ENCODE measurements around the gene NT5M.
A peak's percentile ranks its signal among the peaks of the same experiment; 100 is the strongest.
"Not testable (repeated sequence)": the region's sequence is repeated elsewhere in the genome, so short reads cannot be mapped to it uniquely, and the experiment has no call there.

The NT5M gene

DNA sequence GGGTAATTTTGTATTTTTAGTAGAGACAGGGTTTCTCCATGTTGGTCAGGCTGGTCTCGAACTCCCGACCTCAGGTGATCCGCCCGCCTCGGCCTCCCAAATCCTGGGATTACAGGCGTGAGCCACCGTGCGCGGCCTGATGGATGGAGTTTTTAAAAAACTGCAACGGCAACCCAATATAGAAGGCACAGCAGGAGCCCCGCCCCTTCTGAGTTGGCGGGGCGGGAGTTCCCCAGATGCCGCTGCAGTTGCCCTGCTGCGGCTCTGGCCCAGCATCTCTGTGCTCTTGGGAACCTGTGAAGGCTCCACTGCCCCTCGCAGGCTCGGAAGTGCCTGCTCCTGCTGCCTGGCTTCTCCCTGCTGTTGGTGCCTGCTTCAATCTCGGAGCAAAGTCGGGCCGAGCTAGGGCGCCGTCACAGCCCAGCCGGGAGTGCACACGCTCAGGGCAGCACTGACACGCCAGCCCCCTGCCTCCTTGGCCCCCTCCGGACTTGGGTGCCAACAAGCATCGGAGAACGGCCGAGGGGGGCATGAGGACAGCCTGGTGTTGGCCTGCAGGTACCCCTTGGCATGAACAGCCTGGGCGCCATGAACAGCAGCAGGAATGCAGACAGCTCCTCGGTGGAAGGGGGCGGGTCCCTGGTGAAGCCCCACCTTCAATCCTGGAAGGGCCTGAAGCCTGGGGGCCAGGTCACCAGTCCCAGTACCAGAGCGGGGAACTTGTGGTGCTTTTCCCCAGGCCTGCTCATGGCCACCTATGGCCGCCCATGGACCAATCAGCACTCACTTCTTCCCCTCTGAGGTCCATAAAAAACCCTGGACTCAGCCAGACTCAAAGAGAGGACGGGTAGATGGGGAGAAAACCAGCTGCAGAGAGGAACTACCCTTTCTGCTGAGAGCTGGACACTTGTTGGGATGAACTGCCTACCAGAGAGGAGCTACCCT lies 2.3 kb upstream of the NT5M start:
- FAIRE-seq: peak; percentile 87
- no peak for DNase-seq (ENCODE audit: insufficient read length, low spot score)

DNA sequence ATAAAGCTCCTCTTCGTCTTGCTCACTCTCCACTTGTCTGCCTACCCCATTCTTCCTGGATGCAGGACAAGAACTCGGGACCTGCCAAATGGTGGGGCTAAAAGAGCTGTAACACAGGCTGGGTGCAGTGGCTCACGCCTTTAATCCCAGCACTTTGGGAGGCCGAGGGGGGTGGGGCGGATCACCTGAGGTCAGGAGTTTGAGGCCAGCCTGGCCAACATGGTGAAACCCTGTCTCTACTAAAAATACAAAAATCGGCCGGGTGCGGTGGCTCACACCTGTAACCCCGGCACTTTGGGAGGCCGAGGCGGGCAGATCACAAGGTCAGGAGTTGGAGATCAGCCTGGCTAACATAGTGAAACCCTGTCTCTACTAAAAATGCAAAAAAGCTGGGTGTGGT lies 1.5 kb upstream of the NT5M start:
- not testable (repeated sequence) for FAIRE-seq; DNase-seq (ENCODE audit: insufficient read length, low spot score)

DNA sequence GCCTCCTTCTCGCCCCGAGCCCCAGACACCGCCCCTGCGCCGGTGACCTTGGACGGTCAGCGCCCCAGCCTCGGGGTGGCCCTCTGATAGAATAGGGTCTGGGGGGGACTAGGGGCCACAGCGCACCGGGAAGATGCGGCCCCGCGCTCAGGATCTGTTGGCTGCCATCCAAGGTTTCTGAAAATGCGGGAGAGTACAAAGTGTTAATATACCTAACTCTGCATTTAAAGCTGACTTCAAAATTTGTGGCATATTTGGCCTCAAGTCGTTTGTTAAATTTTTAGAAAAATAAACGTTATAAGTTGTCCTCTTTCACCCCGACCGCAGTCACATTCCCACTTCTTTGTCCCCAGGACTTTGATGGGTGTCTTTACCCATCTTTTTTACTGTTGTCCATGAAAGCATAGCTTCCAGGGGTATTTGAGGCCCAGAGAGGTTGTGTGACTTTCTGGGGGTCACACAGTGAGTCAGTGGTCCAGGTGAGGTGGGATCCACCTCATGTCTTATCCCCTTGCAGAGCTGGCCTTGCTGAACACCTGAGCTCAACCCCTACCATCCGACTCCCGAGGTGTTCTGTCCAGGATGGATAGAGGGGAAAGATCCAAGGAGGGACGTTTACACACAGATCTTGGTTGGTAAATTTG lies 796 bp downstream of the NT5M start:
- peak; percentile 64 for FAIRE-seq
- no peak for DNase-seq (ENCODE audit: insufficient read length, low spot score)

DNA sequence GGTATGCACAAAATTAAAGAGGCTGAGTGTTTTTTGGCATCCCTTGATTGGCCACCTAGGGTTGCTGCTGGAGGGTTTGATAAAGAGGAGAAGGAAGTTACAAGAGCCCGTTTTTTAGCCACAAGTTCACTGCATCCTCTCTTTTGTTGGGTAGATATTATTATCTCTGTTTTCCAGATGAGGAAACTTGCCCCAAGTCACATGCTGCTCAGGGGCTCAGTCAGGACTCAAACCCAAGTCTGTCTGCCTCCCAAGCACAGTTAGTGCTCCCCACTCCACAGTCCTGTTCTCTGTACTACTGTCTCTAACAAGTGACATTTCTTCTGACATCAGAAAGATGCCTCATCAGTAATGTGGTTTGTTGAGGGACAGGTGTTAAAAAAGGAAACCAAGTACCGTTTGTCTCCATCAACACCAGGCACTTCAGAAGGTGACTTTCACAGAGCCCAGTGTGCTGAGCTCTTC lies 1.4 kb downstream of the NT5M start:
- DNase-seq (ENCODE audit: insufficient read length, low spot score): no peak
- peak; percentile 78 for FAIRE-seq

DNA sequence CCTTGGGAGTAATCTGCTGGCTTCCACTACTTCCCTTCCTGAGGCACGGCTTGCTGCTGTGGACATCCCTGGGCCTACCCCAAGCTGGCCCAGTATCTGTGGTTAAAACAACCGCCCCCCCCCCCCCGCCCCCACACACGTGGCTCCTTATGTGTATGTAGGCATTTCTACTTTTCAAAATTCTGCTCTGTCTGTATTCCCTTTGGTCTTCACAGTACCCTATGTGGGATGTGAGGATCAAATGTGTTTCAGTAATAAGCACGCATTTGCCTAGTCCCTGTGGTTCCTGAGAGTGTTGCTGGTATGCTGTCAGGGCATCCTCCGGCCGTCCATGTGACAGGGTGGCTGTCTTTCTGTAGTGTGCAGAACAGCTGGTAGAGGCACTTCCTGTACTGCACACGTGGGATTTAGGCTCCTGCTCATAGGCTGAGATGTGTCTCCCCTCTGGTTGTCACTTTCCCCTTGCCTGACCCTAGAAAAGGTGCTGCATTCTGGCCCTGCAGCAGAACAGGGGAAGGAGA lies 2.2 kb downstream of the NT5M start:
- DNase-seq (ENCODE audit: insufficient read length, low spot score): peak; percentile 85
- peak; percentile 94 for FAIRE-seq

DNA sequence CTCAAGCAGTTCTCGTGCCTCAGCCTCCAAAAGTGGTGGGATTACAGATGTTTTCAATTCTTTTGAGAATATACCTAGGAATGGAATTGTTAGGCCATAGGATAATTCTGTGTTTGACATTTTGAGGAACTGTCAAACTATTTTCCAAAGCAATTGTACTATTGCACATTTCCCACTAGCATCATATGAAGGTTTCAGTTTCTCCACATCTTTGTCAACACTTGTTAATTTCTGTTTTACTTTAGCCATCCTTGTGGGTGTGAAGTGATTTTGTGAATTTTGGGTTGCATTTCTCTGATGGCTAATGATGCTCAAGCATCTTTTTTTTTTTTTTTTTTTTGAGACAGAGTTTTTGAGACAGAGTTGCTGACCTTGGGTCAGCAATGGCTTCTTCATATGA lies 6.2 kb downstream of the NT5M start:
- DNase-seq (ENCODE audit: insufficient read length, low spot score): no peak
- FAIRE-seq: no peak

DNA sequence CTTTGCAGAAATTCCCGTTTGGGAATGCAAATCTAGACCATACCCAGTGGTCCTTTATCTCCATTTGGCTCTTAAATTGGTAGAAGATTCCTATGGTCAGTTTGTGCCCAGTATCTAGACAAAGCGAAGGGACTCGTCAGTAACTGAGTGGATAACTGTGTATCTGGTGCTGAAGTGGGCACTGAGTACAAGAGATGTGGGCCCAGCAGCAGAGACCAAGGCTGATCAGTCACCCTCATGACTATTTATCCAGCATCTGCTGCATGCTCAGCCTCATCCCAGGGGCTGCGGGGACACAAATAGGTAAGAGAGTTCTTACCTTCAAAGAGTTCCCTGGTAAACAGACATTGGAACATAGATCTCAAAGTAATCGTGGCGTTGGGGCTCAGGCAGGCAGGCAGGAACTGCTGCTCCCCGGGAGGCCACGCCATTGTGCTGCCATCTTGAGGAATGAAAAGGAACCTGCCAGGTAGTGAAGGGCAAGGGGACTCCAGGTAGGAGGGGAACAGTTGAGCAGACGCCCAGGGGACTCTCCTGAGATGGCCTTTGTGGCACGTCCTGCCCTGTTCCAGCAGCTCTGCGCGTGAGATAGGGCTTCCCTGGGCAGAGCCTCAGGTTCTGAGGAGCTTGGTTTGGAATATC lies 10.3 kb downstream of the NT5M start:
- DNase-seq (ENCODE audit: insufficient read length, low spot score) (peak; percentile 68), FAIRE-seq (peak; percentile 28)

DNA sequence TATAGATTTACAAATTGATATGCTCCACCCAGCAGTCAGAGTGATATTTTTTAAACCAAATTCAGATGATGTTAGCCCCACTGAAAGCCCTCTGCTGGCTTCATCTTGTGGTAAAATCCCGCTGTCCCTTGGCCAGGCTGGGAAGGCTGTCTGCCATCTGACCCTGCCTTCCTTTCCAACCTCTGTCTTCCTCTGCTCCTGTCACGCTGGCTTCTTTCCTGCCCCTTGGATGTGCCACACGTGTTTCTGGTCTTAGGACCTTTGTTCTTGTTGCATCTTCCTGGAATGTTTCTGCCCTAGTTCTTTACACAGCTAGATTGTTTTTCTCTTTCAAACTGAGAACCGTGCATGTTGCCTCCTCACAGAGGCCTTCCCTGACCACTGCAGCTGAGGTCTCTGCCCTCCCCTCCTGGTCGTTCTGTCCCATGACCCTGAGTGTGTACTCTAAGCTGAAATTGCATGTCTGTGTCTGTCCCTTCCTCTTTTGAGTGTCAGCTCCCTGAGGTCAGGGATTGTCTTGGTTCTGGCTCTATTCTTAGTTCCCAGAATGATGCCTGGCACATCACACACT lies 11.4 kb downstream of the NT5M start:
- no peak for DNase-seq (ENCODE audit: insufficient read length, low spot score)
- FAIRE-seq: no peak

DNA sequence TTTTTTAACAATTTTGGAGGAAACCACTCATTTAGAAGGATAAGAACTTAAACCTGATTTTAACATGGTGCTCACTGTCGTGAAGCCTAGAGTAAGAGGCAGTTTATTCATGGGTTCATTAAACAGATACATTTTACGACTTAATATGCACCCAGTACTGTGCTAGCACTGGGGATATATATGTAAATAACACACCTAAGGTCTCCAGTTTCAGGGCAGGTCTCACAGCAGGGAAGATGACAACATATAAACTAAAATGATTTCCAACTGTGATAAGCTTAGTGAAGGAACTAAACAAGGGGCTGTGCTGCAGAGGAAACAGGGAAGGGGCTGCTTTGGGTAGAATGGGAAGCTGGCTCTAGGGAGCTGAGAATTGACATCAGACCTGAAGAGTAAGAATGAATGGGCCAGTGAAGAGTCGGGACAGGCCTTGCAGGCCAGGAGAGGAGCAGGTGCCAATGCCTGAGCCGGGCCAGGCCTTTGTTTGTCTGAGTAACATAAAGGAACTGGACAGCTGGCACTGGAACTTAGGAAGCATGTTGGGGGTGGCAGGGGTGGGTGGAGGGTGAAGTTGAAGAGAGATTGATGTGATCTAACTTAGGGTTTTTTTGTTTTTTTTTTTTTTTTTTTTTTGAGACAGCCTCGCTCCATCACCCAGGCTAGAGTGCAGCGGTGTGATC lies 12.1 kb downstream of the NT5M start:
- FAIRE-seq (no peak), DNase-seq (ENCODE audit: insufficient read length, low spot score) (no peak)

DNA sequence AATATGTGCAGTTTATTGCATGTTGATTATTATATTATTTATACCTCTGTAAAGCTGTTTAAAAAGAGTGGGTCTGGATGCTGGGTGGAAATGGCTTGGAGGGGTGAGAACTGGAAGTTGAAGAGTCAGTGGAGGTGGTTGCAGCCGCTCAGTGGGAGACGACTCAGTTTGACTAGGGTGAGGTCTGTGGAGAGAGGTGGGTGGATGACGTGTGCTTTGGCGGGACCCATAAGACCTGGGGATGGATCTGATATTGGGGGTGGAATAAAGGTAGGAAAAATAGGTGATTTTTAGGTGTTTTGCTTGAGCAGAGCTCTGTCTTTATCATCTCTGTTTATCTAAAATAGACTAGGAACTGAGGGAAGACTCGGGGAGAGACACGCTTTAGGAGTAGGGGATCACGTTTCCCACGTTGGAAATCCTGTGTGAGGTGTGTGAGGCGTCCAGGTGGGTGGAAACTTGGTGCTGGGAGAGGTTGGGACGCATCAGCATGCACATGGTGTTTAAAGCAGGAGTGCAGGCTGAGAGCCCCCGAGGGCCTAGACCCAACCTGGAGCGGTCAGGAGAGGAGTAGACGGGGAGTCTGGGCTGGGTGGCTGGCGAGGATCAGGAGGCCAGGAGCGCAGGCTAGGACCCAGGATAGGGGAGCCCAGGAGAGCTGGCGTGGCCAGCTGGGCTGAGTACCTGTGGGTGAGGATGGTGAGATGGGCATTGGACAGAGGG lies 17.2 kb downstream of the NT5M start:
- FAIRE-seq: no peak

DNA sequence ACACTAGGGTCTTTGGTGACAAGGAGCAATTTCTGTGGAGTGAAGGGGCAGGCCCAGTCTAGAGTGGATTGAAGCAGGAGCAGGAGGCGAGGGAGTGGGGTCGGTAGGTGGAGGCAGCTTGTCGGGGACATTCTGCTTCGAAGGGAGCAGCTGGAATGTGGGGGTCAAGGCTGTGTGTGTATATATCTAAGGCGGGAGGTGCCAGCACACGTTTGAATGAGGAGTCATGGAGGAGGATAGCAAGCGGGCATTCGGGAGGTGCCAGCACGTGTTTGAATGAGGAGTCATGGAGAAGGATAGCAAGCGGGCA lies 17.7 kb downstream of the NT5M start:
- FAIRE-seq: no peak

More for the DNA sequence above, 17.2 kb downstream of the NT5M start:
- no peak for DNase-seq (ENCODE audit: insufficient read length, low spot score)

DNA sequence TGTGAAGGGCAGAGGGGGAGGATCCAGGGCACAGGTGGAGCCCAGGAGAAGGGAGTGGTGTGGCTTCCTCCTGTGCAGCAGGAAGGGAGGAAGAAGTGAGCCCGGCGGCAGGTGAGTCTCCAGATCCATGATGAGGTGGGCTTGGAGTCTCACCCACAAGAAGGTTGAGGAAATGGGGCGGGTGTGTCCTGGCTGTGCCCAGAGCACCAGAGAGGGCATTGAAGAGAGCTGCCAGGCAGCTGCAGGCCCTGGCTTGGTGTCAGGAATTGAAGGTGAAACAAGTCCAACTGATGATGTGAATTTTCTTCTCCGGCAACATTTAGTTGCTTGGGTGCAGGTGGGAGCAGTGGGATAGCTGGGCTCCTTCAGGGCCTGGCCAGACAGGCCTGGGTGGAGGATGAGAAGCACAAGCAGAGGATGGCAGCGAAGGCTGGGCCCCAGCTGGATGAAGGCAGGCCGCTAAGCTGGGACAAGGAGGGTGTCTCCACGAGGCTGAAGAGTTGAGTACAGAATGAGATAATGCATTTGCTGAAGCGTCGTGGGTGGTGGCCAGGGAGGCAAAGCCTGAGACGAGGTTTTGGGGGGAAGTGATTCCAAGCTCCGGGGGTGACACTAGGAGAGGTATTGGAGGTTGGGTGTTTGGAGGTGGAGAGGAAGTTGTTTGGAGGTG lies 18.3 kb downstream of the NT5M start:
- no peak for DNase-seq (ENCODE audit: insufficient read length, low spot score)
- FAIRE-seq: no peak

More for the DNA sequence above, 17.7 kb downstream of the NT5M start:
- DNase-seq (ENCODE audit: insufficient read length, low spot score): no peak

DNA sequence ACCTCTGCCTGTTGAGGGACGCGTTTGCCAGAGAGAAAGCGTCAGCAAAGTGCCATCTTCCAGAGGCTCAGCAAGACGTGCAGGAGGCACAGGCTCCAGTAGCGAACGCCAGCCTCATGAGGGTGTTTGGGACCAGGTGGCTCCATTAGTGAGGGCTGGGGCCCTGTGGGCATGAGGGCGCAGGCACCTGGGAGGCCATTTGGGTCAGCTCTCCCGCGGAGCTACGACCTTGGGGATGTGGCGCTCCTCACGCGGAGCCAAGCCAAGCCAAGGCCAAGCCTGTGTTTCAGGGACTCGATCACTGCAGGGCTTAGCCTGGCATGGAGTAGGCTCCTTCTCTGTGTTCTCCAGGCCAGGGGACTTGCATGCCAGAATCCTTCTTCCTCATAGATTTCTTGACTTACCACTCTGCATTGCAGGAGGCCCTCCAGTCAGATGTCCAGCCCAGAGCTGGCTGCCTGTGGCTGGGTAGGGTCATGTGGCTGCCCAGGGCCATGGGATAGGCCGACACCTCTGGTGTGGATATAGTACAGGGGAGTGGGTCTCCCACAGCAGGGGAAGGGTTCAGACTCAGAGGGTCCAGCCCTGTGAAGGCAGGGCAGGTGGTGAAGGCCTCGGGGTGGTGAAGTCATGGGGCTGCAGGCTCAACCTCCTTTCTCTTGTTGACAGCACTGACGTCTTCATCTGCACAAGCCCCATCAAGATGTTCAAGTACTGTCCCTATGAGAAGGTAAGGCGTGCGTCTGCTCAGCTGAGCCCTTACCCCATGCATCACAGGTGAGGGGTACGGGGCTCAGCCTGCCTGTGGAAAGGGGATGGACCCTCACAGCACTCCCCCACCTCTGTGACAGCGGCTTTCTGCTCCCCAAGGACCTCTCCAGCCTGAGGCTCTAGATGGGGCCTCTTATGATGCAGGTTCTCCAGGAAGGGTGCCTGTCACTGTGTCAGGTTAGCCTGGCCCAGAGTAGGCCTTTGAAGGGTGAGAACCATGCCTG lies 19.6 kb downstream of the NT5M start:
- FAIRE-seq (no peak), DNase-seq (ENCODE audit: insufficient read length, low spot score) (no peak)

DNA sequence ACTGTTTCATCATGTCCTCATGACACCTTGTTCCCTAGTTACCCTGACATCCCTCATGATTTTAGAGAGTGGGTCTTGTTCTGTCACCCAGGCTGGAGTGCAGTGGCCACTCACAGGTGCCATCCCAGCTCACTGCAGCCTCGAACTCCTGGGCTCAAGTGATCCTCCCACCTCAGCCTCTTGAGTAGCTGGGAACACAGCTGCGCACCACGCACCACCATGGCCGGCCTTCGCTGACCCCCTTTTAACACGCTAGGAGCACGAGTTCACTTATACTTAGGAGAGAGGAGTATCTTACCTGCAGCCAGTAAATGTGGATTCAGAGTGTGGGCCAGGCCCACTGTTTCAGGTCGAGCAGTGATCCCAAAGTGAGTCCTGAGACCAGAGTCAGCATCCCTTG lies 21.4 kb downstream of the NT5M start:
- FAIRE-seq: no peak
- no peak for DNase-seq (ENCODE audit: insufficient read length, low spot score)

DNA sequence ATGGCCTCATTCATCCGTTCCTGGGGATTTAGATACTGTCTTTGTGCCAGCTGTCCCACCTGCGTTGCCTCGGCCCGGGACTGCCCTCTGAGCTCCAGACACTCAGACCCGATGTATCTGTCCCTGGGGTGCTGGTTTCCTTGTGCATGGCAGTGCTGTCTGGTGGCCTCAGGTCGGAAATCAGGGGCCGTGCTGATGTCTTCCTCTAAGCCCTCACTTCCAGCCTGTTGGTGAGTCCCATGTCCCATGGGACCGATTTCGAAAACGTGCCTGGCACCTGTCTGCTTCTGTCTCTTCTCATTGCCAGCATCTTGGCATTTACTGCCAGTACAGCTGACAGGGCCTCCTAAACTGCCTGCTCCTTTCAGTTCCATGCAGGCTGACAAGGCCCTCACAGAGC lies 22.1 kb downstream of the NT5M start:
- no peak for DNase-seq (ENCODE audit: insufficient read length, low spot score)
- no peak for FAIRE-seq

DNA sequence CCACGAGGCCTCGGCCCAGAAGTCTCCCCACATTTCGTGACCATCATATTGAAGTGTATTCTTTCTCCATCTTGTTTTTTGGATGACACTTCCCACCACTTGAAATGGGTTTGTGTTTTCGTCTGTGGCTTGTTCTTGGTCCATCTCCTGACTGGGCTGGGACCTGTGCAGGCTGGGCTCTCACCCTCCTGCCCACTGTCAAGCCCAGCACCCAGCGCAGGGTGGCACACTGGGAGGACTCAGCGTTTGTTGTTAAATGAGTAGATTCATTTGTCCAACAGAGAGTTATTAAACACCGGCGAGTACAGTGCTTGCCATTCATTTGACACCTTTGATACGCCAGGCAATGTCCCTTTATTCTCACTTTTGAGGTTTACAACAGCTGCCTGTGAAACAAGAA lies 22.6 kb downstream of the NT5M start:
- no peak for FAIRE-seq
- no peak for DNase-seq (ENCODE audit: insufficient read length, low spot score)

DNA sequence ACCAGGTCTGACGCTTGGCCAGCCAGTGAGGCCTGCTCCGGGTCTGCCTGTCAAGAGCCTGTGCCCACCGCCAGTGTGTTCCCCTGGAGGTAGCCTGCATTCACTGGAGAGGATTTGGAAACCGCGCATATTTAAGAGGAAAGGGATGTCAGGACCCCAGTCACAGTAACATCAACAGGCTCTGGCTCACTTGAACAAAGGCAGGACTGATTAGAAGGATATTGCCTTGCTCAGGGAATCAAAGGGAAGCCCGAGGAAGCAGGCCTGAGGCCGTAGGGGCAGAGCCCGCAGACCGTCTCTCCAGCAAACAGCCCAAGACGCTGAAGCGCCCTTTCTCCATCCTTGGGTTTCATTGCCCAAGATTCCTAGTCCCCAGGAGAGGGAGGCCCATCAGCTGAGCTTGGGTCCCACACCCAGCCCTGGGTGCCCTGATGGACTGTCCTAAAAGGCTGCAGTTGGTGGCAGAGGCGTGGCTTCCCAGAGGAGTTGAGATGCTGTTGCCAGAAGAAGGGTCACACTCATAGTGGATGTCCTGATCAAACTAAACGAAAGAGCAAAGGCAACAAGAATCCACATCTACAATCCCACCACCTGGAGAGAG lies 23.2 kb downstream of the NT5M start:
- FAIRE-seq (no peak), DNase-seq (ENCODE audit: insufficient read length, low spot score) (no peak)

DNA sequence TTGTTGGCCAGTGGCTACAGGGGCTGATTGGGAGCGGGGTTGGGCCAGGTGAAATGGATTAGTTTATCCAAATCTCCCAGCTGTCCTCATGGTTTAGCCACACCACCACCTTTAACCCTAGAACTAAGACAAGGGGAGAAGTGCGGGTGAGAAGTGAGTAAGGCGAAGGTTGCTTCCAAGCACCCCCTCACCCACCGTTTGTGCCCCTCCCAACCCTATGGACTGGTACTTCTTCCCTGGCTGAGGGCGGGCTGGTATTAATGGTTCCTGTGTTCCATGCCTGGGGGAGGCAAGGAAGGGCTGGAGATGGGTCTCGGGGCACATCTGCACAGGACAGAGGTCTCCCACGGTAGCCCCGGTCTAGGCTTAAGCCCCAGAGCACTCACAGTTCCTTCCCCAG lies 25.1 kb downstream of the NT5M start:
- DNase-seq (ENCODE audit: insufficient read length, low spot score): no peak
- FAIRE-seq: no peak

All from GM19239 (cell line).